GM19239 (cell line): Measurements from ENCODE around the gene PAPPA.

ENCODE experiments used
- DNase-seq: peaks from one replicate; pipeline ENCODE4 v3.0.0; 2011; ENCODE audit warnings: low spot score; ENCODE audit not compliant: insufficient read length
- FAIRE-seq: peaks from 2 replicates; lab custom pipeline; 2011; peaks lifted over from hg19 to GRCh38; lab: Jason Lieb, UNC

Gene PAPPA

GRCh38 chr9:116335392-116335791 lies 181.8 kb downstream of the PAPPA start:
- no peak for DNase-seq
- no peak for FAIRE-seq

- FAIRE-seq (no peak), DNase-seq (no peak)
Measured at GRCh38 chr9:116336133-116336862, 182.7 kb downstream of the PAPPA start.

DNA sequence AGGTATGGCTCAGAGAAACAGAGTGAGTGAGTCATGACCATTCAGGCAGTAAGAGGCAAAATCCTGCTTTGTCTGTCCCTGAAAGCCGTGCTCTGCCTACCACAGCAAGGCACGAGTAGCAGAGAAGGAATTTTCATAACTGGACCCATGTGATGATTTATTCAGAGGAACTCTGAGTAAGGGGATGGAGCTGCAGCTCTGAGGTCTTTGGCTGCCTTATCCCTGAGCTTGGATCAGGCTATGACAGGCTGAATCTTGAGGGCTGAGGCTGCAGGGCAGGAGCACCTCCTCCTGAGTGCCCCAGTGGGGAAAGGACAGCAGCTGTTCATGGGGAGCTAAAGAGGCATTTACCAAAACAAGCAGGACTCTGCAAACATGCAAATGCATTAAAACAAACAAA lies 183.4 kb downstream of the PAPPA start:
- FAIRE-seq (no peak), DNase-seq (no peak)

GRCh38 chr9:116340270-116340669 lies 186.7 kb downstream of the PAPPA start:
- no peak for FAIRE-seq
- DNase-seq, result no peak

GRCh38 chr9:116342061-116342460 lies 188.5 kb downstream of the PAPPA start:
- DNase-seq, result no peak
- FAIRE-seq, result no peak

- DNase-seq, result no peak
- no peak for FAIRE-seq
Measured at GRCh38 chr9:116342941-116343340, 189.3 kb downstream of the PAPPA start.

GRCh38 chr9:116344416-116344815 lies 190.8 kb downstream of the PAPPA start:
- no peak for DNase-seq
- no peak for FAIRE-seq

GRCh38 chr9:116345393-116345792 lies 191.8 kb downstream of the PAPPA start:
- FAIRE-seq (no peak), DNase-seq (no peak)

GRCh38 chr9:116345817-116346216 lies 192.2 kb downstream of the PAPPA start:
- DNase-seq, result no peak
- FAIRE-seq, result no peak

DNA sequence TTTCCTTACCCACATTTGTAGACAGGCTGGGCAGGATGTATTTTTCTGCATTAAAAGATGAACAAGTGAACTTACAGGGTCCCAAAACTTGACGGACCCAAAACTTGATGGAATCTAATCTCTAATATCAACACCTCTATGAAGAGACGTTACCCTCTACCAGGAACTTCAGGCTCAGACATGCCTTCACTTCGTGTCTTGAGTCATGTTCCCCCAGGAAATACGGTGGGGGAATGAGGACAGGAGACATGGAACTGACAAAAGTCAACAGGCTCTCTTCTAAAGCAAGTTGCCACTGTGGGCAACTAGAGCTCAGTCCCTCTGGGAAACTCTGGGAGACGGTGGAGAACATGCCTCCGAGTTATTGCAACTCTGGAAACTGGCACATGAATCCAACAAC lies 196.1 kb downstream of the PAPPA start:
- DNase-seq, result no peak
- no peak for FAIRE-seq

DNA sequence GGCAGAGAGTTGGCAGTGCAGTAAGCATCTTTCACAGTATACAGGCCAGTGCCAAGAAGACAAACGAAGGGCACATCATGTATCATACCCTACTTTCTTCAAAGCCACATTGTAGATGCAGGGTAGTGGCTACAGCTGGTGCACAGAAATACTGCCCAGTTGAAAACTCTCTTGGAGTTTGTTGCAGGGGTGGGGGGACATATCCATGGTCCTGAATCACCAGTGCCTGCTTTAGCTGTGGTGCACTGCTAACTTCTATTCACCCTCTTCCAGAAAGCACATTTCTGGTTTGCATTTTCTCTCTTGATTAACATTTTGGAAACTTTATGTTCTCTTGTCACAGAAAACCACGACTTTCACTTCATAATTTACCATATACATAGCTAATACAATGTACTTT lies 196.6 kb downstream of the PAPPA start:
- DNase-seq, result no peak
- FAIRE-seq, result no peak

DNA sequence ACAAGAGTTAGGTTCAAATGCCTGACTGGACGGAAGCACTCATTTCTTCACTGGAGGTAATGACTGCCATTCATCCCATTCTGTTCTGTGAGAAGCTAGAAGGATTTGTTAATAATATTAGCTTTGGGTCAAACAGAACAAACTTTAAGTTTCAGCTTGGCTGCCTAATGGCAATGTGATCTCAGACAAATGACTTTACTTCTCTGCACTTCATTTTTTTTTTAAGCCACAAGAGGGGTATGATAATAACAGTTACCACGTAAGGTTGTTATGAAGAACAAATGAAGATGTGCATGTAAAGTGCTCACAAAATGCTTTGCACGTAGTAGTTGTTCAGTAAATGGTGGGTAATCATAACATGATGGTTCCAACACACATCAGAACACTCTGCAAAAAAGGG lies 199.4 kb downstream of the PAPPA start:
- no peak for DNase-seq
- no peak for FAIRE-seq

DNA sequence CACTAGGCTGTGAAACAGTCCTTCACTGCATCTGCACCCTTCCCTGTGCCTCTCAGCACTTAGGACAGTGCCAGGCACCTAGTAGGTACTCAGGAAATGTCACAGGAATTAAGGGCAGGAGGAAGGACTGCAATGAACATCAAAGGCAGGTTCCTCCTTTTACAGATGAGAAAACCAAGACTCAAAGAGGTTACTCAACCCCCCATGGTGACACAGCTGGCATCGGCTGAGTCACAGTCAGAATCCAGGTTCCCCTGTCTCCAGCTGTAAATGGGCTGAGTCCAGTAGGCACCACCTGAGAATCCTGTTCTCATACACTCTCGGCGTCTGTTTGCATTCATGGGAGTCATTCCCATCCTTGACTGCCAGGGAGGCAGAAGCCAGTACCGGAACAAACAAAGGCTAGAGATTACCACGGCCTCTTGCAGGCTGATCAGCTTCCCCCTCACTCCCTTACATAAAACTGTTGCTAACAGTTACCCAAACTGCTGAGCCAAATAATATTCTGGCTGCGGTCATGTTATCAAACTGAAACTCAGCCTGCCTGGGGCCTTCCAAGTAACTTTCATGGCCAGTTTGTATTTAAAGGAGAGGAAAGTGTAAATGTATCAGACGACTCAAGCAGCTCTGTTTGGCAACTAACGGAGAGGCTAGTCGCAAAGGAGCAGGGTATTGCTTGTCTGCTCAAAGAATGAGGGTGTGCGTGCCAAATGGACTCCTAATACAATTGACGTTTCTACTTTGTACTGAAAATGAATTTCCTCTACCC lies 201.7 kb downstream of the PAPPA start:
- FAIRE-seq, result no peak
- no peak for DNase-seq

- FAIRE-seq (no peak), DNase-seq (no peak)
Measured at GRCh38 chr9:116358251-116358650, 204.7 kb downstream of the PAPPA start.

GRCh38 chr9:116360016-116360415 lies 206.4 kb downstream of the PAPPA start:
- DNase-seq (no peak), FAIRE-seq (no peak)

- DNase-seq, result no peak
- no peak for FAIRE-seq
Measured at GRCh38 chr9:116360989-116361388, 207.4 kb downstream of the PAPPA start.

DNA sequence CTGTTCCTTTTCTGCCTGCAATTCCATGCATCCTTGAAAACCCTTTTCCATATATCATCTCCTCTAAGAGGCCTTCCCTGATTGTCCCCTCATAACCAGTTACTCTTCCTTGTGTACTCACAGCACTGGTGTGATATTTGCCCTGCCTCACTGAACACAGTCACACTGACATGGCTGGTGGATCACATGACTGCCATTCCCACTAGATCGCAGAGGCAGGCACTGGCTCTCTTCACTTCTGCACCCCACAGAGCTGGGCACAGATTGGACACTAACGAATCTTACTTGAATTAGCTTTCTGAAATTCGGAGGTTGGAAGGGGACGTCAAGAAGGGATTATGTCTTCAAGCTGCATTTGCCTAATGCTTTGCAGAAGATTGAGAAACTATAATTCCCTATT lies 208.0 kb downstream of the PAPPA start:
- FAIRE-seq, result no peak
- DNase-seq, result no peak

- FAIRE-seq (no peak), DNase-seq (no peak)
Measured at GRCh38 chr9:116362493-116362892, 208.9 kb downstream of the PAPPA start.

GRCh38 chr9:116365056-116365471 lies 211.5 kb downstream of the PAPPA start:
- DNase-seq, result no peak
- no peak for FAIRE-seq

DNA sequence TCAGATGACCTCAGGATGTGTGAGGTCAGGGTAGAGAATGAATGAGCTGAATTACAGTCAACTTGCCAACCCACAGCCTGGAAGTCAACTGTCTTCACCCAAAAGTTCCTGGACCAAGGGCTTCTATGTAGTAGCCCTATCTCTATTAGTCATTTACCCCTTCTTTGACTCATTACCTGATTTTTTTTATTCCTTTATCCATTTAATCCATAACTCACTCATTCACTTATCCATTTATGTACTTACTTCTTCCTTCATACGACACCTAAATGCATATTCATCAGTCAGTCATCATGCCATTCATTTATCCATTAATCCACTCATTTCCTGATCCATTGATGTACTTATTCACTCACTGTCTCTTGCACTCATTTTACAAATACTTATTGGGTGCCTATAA lies 212.7 kb downstream of the PAPPA start:
- DNase-seq (no peak), FAIRE-seq (no peak)

DNA sequence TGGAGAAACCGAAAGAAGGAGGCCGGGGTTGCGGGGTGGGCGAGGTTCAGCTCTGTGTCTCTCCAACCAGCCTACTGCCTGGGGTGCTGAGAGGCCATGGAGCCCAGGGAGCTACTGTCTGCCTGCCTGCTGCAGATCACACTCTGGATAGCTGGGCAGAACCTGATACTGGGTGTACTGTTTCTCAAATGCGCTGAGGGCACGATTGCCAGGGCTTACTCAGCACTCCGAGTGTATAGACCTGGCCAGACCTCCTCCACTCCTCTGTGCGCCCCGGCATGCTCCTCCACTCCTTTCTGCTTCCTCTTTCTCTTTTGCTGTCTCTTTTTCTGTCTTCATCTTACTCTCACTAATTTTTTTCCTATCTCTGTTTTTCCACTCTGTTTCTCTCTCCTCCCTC lies 215.1 kb downstream of the PAPPA start:
- no peak for FAIRE-seq
- DNase-seq, result no peak

DNA sequence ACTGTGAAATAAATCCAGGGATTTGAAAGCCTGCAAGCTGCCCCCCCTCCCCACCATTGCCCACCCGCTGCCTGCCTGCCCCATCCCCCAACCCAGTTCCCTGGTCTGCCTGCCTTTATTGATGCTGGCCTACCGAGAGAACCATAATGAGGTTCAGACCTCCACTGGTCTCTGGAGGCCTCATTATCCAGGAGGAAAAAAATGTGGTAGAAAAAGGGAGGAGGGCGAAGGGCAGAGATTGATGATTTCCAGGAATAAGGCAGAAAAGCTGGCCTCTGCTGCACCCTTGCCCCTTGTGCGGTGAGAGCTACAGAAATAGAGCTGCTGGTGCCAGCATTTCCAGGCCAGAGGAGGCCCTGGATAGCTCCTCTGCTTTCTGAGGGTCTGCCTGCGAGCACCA lies 216.1 kb downstream of the PAPPA start:
- FAIRE-seq (no peak), DNase-seq (no peak)
